NCI-H1694 (cell line): ENCODE data around the gene RITA1.

Source experiments
- DNase-seq: peaks from one replicate; lab custom pipeline; 2025; lab: John Stamatoyannopoulos, UW

Gene RITA1

GRCh38 chr12:113180333-113180732, 5.2 kb upstream of the RITA1 start:
- no peak for DNase-seq

- no peak for DNase-seq
Observed at GRCh38 chr12:113181975-113182374, 3.5 kb upstream of the RITA1 start.

GRCh38 chr12:113183030-113183589, 2.4 kb upstream of the RITA1 start:
- no peak for DNase-seq

- DNase-seq: no peak
Observed at GRCh38 chr12:113184098-113184899, 1.2 kb upstream of the RITA1 start.

- DNase-seq: peak; percentile 36
Observed at GRCh38 chr12:113184900-113185179, 681 bp upstream of the RITA1 start.

- peak; percentile 6 for DNase-seq
Observed at GRCh38 chr12:113186033-113186365, 478 bp downstream of the RITA1 start.

GRCh38 chr12:113186666-113187325, 1.3 kb downstream of the RITA1 start:
- DNase-seq: no peak

- no peak for DNase-seq
Observed at GRCh38 chr12:113189361-113189760, 3.8 kb downstream of the RITA1 start.

GRCh38 chr12:113190761-113191160, 5.2 kb downstream of the RITA1 start:
- DNase-seq: no peak

- no peak for DNase-seq
Observed at GRCh38 chr12:113191227-113191626, 5.7 kb downstream of the RITA1 start.

GRCh38 chr12:113194971-113195391, 9.5 kb downstream of the RITA1 start:
- no peak for DNase-seq

GRCh38 chr12:113195598-113195997, 10.1 kb downstream of the RITA1 start:
- DNase-seq: no peak

GRCh38 chr12:113196582-113196981, 11.1 kb downstream of the RITA1 start:
- no peak for DNase-seq

- peak; percentile 73 for DNase-seq
Observed at GRCh38 chr12:113196990-113197389, 11.5 kb downstream of the RITA1 start.

GRCh38 chr12:113197518-113198077, 12.1 kb downstream of the RITA1 start:
- no peak for DNase-seq

- DNase-seq: no peak
Observed at GRCh38 chr12:113198296-113198695, 12.8 kb downstream of the RITA1 start.

GRCh38 chr12:113200021-113200797, 14.7 kb downstream of the RITA1 start:
- DNase-seq: no peak

- DNase-seq: no peak
Observed at GRCh38 chr12:113201187-113202177, 16.0 kb downstream of the RITA1 start.

- no peak for DNase-seq
Observed at GRCh38 chr12:113202300-113203075, 17.0 kb downstream of the RITA1 start.
